LNCAP (cell line): Measurements from ENCODE around the gene LTA4H.

Source experiments
- CTCF ChIP-seq: fragments of 450-650 bp; IDR thresholded peaks from 2 replicates; pipeline ENCODE4 v1.5.1; 2017; ENCODE audit warnings: mild to moderate bottlenecking

Gene LTA4H

DNA sequence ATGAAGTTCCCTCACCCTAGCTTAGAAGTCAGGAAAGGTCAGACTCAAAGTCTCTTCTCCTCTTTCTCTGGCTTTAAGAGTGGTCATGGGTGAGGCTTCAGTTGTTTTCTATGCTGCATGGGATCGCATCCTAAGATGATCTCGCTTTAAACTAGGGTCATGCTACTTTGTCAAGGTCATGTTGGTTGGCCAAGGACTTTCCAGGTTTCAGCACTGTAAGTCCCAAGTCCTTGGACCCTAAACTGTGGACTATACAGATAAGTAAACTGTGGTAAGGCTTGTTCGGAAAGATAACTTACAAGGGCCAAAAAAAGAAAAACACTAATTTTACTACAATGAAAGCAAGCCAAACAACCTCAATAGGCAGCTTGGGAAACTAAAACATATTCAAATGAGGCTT is 56.6 kb downstream of the LTA4H start:
- TF ChIP-seq CTCF: no peak

- no peak for TF ChIP-seq CTCF
Measured at GRCh38 chr12:95978351-95978750, 57.0 kb downstream of the LTA4H start.

DNA sequence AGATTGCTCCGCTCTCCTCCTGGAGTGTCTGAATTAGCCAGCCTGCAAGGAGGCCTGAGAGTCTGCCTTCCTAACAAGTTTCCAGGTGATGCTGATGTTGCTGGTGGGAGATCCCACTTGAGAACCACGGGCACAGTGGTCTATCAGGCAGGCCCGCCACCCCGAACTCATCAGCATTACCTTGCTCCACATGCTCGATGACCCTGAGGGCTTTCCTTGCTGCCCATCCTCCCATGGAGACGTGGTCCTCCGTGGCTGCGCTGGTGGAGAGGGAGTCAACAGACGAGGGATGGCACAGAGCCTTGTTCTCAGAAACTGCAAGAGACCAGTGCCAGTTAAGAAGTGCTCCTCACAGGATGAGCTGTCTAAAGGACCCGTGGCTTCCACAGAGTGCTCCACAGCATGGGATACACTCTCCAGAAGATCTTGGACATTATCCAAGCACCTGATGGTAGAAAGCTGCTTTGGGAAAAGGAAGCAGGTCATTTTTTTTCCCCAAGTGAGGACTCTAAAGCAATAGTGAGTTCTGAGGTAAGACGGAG is 57.6 kb downstream of the LTA4H start:
- no peak for TF ChIP-seq CTCF

- no peak for TF ChIP-seq CTCF
Measured at GRCh38 chr12:95976416-95976832, 59.0 kb downstream of the LTA4H start.

GRCh38 chr12:95975491-95975890 is 59.9 kb downstream of the LTA4H start:
- TF ChIP-seq CTCF: no peak

- TF ChIP-seq CTCF: no peak
Measured at GRCh38 chr12:95974358-95974757, 61.0 kb downstream of the LTA4H start.

DNA sequence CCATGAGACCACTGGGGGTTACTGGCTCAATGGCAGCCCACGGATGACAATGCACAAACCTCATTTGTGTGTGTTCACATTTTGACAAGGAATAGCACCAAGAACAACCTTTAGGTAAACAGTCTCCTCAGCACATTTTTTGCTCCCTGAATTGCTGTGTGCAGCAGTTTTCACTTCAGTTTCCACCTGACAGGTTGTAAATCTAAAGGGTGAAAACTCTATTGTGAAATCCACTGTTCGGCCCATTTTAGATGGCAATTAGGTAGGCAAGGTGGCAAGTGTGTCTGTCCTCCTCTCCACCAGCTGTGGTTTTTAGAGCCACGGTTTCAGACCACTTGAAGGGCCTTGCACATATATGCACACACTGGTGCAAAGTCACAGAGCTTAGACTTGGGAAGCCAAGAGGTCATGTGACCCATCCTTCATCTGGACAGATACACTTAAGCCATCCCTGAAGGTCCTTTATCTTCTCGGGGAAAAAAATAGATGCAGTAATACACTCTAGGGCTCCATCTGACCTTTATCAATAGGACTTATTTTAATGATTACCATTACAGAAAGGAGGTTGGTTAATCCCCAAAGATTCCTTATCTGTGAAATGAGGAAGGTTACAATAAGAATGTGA is 62.4 kb downstream of the LTA4H start:
- no peak for TF ChIP-seq CTCF

- TF ChIP-seq CTCF: no peak
Measured at GRCh38 chr12:95970905-95971304, 64.5 kb downstream of the LTA4H start.
